ENCODE measurements around the gene NEK1. TPM values are rescaled to one million over a fixed set of nuclear protein-coding genes. Genes with fewer than 3 reads are reported as not detected.

The NEK1 gene
- total and polyA plus RNA-seq, 2 of the 8 experiments (the other 6 are each of a cell fraction or from before 2014, with no cell fraction given): 3.9 to 11.7 TPM

GRCh38 chr4:169351872-169352271 is 260.5 kb downstream of the NEK1 start (continued):
- TF ChIP-seq CTCF (IDR thresholded peaks at IDR 0.05; ENCODE audit: control extremely low read depth in 1 of 3, insufficient read depth in 1 of 3, low read depth in 1 of 3, low read length in 3 of 3) (no peak), SIRT6 (IDR thresholded peaks at IDR 0.05; ENCODE audit: low read length) (no peak), SP1 (IDR thresholded peaks at IDR 0.05; ENCODE audit: low read depth, low read length) (no peak), SP4 (IDR thresholded peaks at IDR 0.05; ENCODE audit: low read length) (no peak), PHF8 (conservative IDR thresholded peaks at IDR 0.05; ENCODE audit: low read depth, low read length) (no peak), FOSL1 (IDR thresholded peaks at IDR 0.05; ENCODE audit: insufficient read depth, low read depth, low read length) (no peak), ZNF274 (IDR thresholded peaks at IDR 0.05; ENCODE audit: borderline replicate concordance, extremely low read depth, low read length) (no peak)
